Measurements from ENCODE around the gene BCL11B. TPM values are rescaled to one million over a fixed set of nuclear protein-coding genes. Genes with fewer than 3 reads are reported as not detected.

BCL11B gene
- total RNA-seq, 1 donor from 2014 or later = 79.6 TPM

- intact Hi-C loops (cut with micrococcal nuclease) = no loop called here
These were observed 14.8 kb downstream of the BCL11B start for GRCh38 chr14:99257122-99257672.

GRCh38 chr14:99256483-99256874, 15.5 kb downstream of the BCL11B start:
- intact Hi-C loops (cut with micrococcal nuclease) = no loop called here

GRCh38 chr14:99255621-99256482, 16.1 kb downstream of the BCL11B start:
- intact Hi-C loops (cut with micrococcal nuclease) = no loop called here

- intact Hi-C loops (cut with micrococcal nuclease) = no loop called here
These were observed 17.5 kb downstream of the BCL11B start for GRCh38 chr14:99254328-99255009.

- intact Hi-C loops (cut with micrococcal nuclease) = no loop called here
These were observed 18.1 kb downstream of the BCL11B start for GRCh38 chr14:99253890-99254289.

GRCh38 chr14:99252940-99253868, 18.8 kb downstream of the BCL11B start:
- intact Hi-C loops (cut with micrococcal nuclease) = no loop called here

- intact Hi-C loops (cut with micrococcal nuclease) = no loop called here
These were observed 19.5 kb downstream of the BCL11B start for GRCh38 chr14:99252443-99252939.

- intact Hi-C loops (cut with micrococcal nuclease) = no loop called here
These were observed 20.3 kb downstream of the BCL11B start for GRCh38 chr14:99251721-99252120.

GRCh38 chr14:99250636-99251208, 21.3 kb downstream of the BCL11B start:
- intact Hi-C loops (cut with micrococcal nuclease) = no loop called here

GRCh38 chr14:99249389-99249788, 22.6 kb downstream of the BCL11B start:
- intact Hi-C loops (cut with micrococcal nuclease) = loop anchor here (2.0 kb wide), 1 partner anchor 19 kb away; no protein-coding TSS in a partner anchor

GRCh38 chr14:99248761-99249171, 23.2 kb downstream of the BCL11B start:
- intact Hi-C loops (cut with micrococcal nuclease) = loop anchor here (2.0 kb wide), 1 partner anchor 18 kb away; no protein-coding TSS in a partner anchor

- intact Hi-C loops (cut with micrococcal nuclease) = loop anchor here (2.0 kb wide), 1 partner anchor 17 kb away; no protein-coding TSS in a partner anchor
These were observed 24.2 kb downstream of the BCL11B start for GRCh38 chr14:99247772-99248171.

- intact Hi-C loops (cut with micrococcal nuclease) = no loop called here
These were observed 24.8 kb downstream of the BCL11B start for GRCh38 chr14:99247101-99247729.

GRCh38 chr14:99246536-99247097, 25.4 kb downstream of the BCL11B start:
- intact Hi-C loops (cut with micrococcal nuclease) = no loop called here

- intact Hi-C loops (cut with micrococcal nuclease) = no loop called here
These were observed 26.2 kb downstream of the BCL11B start for GRCh38 chr14:99245564-99246511.

GRCh38 chr14:99244941-99245563, 26.9 kb downstream of the BCL11B start:
- intact Hi-C loops (cut with micrococcal nuclease) = no loop called here

GRCh38 chr14:99244367-99244901, 27.6 kb downstream of the BCL11B start:
- intact Hi-C loops (cut with micrococcal nuclease) = no loop called here

All from T-helper 2 cell treated with Interferon-gamma antibody and Interleukin-4, amounts not matched to agents 100 ng/mL and 5 ng/mL, for 36 hours (primary cell).